HG03469 (cell line): ENCODE measurements around the gene AZU1.

ENCODE experiments used
- ATAC-seq: cut with Tn5 transposase; IDR thresholded peaks from one replicate; pipeline ENCODE4 v1.9.1; 2021; ENCODE audit warnings: mild to moderate bottlenecking, moderate library complexity, moderate number of reproducible peaks; ENCODE audit not compliant: unreplicated experiment

The AZU1 gene, protein sequence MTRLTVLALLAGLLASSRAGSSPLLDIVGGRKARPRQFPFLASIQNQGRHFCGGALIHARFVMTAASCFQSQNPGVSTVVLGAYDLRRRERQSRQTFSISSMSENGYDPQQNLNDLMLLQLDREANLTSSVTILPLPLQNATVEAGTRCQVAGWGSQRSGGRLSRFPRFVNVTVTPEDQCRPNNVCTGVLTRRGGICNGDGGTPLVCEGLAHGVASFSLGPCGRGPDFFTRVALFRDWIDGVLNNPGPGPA

DNA sequence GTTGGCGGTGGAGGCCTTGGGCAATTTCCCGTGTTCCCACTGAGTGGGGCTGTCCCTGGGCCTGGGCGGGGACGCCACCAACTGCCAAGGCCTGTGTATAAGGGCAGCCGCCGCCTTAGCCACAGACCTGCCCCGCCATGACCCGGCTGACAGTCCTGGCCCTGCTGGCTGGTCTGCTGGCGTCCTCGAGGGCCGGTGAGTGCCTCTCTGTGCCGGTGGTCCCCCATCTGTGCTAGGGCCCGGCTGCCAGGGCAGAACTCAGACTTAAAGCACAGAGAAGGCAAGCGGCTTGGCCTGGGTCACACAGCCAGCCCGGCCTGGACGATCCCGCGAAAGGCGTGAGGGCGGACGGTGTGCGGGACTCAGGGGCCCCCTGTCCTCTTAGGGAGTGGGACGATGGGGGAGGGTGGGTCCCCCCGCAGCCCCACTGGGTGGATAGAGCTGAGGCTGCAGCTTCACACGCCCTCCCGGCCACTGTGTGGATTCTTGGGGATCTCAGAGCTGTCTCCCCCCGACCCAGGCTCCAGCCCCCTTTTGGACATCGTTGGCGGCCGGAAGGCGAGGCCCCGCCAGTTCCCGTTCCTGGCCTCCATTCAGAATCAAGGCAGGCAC is at the start of gene AZU1:
TSS of gene AZU1 (plus strand) at position 128 of the 612 bp plus-strand sequence. CDS start at position 138, 10 bp downstream.
- no peak for ATAC-seq

DNA sequence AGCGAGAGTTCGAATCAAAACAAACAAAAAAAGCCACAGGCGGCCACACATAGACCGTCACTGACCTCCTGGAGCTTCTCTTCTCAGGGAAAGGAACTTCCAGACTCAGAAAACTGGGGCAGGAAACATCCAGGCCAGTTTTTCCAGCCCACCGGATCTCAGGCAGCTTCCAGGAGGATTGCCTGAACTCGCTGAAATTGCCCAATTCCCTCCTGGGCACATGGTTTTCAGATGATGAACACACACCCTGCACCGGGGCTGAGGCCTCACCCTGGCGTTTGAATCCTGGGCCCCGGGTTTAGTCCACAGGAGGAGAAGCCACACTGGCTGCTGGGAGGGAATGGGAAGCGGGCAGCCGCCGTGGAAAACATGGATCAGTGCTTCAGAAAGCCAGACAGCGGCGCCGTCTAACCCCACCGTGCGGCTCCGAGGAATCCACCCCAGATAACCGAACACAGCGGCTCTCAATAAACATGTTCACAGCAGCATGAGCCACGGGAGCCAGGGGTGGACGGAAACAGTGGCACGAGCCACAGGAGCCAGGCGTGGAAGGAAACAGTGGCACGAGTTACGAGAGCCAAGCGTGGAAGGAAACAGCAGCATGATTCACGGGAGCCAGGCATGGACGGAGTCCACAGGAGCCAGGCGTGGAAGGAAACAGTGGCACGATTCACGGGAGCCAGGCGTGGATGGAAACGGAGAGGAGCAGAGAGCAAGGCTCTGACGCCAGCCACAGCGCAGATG is 48.6 kb upstream of the AZU1 start:
- ATAC-seq = no peak

DNA sequence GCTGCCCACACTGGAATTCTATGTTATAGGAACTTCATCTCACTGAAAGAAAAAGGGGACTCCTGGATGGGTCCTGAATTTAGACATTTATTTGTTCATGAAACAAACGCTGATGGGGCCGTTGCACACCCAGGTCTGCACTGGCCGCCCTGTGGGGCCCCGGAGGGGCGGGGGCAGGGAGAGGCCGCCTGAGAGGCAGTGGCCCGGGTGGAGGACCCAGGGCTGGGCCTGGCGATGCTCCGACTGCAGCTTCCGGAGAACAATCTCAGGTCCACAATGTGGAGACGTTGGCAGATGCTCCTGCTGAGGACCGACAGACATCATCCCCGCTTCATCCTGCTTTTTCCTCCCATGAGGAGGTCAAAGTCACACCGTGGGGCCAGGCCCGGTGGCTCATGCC is 46.7 kb upstream of the AZU1 start:
- ATAC-seq = no peak

DNA sequence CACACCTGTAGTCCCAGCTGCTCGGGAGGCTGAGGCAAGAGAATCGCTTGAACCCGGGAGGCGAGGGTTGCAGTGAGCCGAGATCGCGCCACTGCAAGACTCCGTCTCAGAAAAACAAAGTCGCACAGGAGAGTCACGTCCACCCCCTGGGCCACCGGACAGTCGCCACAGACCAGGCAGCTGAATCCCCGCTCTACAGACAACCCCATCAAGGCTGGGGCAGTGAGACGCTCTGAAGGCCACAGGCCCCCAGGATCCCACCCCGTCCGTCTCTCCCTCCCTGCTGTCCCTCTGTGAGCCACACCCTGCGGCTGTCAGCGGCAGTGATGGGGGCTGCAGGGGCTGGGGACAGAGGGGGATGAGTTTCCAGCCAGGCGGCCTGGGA is 45.8 kb upstream of the AZU1 start:
- ATAC-seq = no peak

DNA sequence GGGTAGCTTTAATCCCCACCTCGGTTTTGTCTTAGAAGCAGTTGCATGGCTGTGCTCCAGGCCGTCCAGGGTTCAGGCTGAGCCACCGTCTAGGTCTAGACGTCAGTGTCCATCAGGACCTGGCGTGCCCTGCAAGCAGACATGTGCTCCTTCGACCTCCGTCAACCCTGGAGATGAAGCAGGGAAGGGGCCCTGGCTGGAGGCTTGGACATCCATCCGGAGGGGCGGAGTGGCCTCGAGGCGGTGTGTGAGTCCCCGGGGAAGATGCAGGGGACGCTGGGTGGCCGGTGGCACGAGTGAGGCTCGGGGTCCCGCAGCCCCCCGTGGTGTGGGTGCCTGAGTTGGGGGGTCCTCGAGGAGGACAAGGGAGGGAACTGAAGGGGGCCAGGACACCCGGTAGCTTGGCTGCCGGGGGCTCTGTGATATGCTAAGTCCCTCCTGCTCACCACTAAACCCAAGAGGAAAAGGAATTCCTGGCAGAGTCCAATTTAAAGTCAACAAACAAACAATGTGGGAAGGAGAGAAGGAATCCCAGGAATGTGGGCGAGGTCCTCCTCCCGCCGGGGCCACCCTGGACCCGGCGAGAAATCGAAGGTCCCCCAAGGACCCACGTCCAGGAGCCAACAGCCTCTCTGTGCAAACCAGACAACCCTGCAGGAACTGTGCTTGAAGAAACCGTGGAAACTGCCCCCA is 45.3 kb upstream of the AZU1 start:
- ATAC-seq = no peak

DNA sequence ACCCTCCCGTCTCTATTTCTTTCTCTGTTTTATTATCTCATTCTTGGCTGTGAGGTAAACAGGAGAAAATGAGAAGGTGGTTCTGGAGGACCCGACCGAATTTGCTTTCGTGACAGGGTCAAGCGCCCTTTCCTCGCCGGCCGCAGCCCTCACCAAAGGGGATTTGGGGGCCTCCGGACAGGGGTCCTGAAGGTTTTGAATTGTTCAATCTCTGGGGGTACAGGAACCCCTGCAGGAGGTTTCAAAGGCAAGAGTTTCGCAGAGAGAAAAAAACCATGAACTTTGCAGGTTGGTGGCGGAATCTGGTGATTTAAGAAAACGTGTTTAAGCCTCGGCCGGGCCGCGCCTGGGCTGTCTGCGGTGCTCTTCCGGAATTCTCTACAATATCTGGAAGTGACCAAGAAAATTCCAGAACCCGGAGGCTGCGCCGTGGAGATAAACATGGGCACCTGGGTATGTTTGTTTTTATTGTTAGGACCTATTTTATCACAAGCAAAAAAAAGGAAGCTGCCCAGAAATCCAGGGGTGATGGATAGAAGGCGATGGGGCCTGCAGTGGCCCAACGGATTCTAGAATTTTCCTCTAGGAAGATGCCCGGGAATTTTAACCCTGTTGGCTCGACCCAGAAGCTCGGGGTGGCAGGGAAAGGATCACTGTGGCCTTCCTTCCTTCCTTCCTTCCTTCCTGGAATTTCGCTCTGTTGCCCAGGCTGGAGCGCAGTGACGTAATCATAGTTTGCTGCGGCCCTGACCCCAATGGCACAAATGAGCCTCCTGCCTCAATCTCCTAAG is 44.6 kb upstream of the AZU1 start:
- no peak for ATAC-seq

DNA sequence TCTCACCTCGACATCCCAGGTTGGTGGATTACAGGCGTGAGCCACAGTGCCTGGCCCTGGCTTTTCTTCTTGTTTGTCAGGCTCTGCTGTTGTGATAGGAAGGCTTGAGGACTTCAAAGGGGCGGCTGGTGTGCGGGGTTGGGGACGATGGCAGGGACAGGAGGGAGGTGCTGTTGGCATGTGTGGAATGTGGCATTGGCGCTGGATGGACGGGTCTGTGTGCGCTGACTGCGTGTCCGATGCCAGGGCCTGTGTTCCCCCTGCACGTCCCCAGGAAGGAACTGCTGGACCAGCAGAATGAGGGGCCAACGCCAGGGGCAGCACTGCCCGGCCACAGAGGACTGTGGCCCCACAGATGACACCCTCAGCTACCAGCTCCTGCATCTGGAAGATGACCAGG is 43.1 kb upstream of the AZU1 start:
- no peak for ATAC-seq

DNA sequence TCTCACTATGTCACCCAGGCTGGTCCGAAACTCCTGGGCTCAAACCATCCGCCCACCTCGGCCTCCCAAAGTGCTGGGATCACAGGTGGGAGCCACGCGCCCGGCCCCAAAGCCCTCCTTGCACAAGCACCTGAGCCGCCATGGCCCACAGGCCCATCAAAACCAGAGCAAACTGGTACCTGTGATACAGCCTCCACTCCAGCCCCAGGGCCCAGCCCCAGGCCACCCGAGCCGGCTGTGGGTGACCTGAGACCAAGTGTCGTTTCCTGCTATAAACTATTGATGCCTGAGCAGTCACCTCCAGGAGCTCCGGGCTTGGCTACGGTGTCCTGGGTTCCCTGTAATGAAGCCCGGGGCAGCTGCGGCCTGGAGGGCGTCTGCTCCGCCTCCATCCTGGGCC is 40.1 kb upstream of the AZU1 start:
- no peak for ATAC-seq

DNA sequence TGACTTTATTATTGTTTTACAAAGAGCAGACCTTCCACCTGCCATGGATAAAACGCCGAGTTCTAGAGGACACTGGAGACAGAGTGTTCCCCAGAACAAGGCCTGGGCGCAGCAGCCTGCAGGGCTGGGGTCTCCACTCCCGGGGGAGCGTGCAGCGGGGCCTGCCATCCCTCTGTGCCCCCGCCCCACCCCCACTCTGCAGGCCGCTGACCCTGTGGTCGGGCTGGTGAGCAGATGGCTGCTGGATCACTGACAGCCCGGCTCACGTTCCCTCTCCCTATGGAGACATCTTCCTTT is 39.0 kb upstream of the AZU1 start:
- no peak for ATAC-seq

DNA sequence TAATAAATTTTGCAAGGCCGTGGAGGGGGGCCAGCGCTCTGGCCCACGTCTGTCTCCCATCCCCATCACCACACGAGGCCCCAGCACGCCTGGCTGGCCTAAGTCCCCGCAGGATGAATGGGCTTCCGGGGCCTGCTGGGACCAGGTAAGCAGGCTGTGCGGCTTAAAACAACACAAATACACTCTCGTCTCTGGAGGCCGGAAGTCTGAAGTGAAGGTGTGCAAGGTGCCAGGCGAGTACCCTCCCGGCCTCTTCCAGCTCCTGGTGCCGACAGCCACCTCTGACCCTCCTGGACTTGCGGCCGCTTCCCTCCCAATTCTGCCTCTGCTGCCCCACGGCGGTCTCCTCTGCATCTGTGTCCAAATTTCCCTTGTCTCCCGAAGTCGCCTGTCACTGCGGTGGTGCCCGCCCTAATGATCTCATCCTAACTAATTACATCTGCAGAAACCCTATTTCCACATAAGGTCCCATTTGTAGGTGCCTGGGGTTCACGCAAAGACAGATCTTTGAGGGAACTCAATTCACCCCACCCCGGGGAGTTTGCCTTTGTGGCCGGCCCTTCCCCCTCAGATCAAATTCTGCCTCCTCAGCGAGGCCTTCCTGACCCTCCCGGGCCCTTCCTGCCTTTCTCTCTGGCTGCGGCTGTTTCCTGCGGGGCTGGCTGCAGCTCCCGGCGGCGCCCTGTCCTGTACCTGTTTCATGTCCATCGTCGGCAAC is 38.5 kb upstream of the AZU1 start:
- ATAC-seq = no peak

DNA sequence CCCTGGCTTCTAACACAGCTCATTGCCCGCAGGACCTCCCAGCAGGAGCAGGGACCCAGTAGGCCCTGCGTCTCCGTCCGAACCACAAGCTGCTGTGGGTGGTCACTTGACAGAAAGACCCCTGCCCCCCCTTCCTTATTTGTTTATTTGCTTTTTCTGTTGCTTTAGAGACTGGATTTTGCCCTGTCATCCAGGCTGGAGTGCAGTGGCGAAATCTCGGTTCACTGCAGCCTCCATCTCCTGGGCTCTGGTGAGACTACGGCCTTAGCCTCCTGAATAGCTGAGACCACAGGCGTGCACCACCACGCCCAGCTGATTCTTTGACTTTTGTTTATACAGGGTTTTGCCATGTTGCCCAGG is 38.0 kb upstream of the AZU1 start:
- ATAC-seq = no peak

DNA sequence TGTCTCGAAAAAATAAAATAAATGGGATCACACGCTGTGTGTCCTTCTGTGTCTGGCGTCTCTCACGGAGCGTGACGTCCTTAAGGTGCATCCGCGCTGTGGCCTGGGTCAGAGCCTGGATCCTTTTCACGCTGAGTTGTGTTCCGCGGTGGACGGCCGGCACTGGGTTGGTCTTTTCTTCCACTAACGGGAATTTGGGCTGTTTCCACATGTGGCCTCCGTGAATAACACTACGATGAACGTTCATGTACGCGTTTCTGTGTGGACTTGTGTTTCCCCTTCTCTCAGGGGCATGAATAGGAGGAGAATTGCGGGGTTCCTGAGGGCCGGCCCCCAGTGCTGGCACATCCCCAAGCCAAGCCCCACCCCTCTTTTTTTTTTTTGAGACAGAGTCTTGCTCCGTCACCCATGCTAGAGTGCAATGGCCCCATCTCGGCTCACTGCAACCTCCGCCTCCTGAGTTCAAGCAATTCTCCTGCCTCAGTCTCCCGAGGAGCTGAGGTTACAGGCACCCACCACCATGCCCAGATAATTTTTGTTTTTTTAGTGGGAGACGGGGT is 36.5 kb upstream of the AZU1 start:
- ATAC-seq = no peak

DNA sequence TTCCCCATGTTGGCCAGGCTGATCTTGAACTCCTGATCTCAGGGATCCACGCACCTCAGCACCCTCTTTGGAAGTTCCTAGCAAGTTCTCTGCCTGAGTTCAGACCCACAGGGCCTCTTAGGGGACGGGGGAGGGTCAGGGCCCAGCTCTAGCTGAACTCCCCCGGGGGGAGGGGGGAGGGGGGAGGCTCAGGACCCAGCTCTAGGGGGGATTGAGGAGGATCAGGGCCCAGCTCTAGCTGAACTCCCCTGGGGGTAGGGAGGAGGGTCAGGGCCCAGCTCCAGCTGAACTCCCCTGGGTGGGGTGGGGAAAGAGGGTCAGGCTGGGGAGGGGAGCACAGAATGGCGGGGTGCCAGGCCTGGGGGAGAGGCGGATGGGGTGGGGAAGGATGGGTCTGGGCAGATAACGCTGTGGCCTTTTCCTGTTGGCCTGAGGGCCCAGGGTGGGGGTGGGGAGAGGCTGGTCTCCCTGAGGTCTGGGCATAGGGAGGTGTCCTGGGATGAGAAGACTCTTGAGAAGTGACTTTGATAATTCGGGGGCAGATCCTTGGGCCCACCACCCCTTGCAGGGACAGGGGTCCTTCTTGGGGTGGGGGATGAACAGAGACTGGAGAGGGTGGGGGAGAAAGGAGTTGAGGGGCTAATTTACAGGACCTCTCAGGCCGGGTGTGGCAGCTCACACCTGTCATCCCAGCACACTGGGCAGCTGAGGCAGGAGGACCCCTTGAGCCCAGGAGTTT is 35.9 kb upstream of the AZU1 start:
- no peak for ATAC-seq

DNA sequence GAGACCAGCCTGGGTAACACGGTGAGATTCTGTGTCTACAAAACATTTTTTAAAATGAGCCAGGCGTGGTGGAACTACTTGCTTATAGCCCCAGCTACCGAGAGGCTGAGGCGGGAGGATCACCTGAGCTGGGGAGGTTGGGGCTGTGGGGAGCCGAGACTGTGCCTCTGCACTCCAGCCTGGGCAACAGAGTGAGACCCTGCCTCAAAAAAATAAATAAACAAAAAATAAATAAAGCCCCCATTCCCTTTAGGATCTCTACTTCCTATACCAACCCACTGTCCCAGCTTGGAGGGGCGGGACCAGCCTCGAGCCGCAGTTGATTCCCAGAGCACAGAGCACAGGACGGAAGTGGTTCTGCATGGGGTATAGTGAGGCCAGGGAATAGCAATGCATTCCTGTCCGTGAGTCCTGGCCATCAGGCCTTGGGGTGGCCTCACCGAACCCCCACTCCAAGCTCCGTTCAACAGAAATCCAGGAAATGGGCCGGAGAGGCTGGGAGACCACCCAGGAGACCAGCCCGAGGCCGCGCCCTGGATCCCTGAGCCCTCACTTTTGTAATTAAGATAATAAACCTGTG is 35.2 kb upstream of the AZU1 start:
- no peak for ATAC-seq

DNA sequence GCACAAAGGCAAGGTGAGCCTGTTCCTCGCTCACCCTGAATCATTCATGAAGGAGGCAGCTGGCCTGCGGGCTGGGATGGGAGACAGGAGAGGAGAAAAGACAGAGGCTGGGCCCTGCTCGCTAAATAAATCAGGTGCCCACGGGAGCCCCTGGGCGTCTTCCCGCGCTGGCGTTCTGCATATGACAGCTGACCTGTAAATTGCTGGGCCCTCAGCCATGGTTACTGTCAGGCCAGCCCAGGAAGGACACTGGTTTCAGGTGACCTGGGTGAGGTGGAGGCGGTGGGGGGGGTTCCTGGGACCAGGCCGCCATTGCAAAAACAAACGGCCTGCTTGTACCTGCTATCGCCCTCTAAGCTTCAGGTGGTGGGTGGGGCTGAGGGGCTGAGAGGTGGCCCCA is 33.8 kb upstream of the AZU1 start:
- no peak for ATAC-seq

DNA sequence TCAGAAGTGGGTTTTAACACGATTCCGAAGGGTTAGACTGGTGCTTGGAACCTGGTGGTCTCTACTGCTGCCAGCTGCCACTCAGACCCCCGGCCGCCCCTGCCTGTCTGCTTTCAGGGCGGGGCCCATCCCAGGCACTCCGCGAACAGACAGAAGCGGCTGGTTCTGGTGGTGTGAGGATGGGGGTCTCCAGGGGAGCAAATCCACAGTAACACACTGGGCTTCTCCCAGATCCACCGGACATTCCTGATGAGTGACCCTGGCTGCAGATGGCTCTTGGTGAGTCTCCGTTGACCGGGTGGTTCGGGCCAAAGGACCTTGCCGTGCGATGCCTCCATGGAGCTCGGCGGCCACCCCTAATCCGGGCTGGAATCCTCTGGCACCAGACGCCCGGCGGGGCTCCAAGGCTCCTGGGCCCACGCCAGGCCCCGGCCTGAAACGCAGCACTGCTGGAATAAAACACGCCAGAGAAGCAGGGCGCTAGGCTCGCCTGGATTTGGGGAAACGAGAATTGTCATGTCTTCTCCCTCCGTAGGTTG is 32.5 kb upstream of the AZU1 start:
- ATAC-seq = no peak

DNA sequence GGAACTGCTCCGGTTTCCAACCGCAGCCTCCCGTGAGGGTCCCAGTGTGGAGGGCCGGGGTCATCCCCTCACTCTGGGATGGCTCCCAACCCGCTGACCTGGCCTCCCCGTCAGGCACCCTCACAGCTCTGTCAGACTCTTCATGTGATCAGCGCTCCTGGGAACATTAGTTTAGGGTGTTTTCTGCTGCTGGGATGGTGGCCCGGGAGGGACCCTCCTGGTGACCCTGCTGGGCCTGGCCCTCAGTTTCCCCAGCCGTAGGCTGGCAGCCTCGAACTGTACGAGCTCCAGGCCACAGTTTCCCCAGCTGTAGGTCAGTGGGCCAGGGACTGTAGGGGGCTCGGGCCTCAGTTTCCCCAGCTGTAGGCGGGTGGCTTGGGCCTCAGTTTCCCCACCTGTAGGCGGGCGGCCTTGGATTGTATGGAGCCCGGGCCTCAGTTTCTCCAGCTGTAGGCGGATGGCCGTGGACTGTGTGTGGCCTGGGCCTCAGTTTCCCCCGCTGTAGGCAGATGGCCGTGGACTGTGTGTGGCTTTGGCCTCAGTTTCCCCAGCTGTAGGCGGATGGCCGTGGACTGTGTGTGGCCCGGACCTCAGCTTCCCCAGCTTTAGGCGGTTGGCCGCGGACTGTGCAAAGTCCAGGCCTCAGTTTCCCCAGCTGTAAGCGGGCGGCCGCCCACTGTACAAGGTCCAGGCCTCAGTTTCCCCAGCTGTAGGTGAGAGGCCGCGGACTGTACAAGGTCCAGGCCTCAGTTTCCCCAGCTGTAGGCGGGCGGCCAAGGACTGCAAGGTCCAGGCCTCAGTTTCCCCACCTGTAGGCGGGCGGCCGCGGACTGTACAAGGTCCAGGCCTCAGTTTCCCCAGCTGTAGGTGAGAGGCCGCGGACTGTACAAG is 31.7 kb upstream of the AZU1 start:
- ATAC-seq = no peak
